Fibroblast of gingiva (primary cell): ENCODE measurements around the gene ZBTB38.

Experiments
- DNase-seq: peaks from one replicate; pipeline ENCODE4 v3.0.0-alpha.2; 2011; ENCODE audit warnings: low read depth

ZBTB38 gene

DNA sequence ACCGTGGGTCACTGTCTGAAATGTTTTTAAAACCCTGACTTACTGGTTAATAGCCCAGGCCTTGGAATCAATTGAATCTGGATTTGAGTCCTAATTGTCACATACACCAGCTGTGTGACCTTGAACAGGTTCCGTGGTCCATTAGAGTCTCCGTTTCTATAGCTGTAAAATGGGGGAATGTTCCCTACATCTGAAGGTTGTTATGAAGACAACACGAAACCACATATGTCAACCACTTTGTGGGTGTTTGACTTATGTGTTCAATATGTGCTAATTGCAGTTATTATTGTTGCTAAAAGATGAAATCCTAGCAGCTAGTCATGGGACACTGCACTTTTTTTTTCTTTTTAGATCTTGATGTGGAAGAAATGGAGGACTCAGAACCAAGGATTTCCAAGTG lies 35.3 kb downstream of the ZBTB38 start:
- no peak for DNase-seq

DNA sequence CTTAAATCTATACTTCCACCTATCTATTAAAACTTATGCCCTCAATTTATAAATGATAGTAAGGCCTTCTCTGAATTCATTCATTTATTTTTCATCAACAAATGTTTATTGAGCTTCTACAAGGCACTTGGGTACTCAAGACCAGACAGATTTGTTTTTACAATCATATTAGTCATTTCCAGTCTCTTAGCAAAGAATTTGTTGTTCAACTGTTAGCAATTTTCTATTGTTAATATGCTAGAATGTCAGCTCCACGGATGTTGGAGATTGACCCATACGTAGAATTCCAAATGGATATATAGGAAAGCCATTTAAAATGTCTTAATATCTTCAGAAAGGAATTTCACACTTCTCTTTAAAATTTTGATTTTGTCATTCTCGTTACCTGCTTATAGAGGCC lies 36.7 kb downstream of the ZBTB38 start:
- peak; percentile 55 for DNase-seq

DNA sequence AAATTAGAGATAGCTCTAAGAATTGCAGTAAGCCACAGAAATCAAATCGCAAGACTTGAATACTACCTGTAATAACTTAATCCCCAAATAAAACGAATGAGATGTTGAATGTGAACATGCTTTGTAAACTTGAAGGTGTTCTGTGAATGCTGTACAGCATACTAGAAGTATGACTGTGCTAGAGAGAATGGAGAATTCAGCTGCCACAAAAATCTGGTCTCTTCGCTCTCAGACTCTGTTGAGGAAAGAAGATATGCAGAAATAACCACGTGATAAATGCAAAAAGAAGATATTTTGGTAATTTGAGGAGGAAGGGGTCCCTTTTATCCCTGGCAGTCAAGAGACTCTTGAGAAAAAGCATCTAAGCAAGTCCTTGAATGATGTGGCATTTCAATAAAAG lies 37.3 kb downstream of the ZBTB38 start:
- DNase-seq, result no peak

DNA sequence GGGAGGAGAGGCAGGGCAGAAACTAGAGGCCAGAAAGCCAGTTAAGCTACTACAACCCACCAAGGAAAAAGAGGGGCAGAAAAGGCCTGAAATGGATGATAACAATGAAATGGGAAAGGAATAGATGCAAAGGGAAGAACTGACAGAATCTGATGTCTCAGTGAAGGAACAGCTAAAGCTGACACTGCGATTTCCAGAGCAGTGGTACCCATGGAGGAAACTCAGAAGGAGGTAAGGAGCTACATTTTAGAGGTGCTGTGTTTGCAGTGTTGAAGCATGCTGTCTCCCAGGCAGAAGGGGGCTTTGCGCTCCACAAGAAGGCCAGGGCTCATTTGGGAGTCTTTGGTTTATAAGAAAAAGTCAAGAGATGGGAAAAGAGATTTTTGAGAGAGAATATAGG lies 38.0 kb downstream of the ZBTB38 start:
- DNase-seq, result no peak

DNA sequence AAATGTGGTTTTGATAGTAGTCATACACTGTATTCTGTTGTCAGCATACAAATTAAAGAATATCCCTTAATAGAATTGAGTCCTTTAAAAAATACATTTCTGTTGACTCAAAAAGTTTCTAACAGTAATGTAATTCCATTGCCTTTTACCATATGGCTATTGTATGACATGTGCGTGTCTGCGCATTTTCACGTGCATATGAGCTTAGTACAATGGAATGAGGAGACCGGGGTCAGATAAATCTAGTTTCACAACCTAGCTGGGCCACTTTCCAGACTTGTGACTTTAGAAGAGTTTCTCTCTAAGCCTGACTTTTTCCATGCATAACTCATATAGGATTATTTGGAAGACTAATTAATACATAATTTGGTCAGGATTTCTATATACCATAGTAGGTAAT lies 38.7 kb downstream of the ZBTB38 start:
- DNase-seq, result peak; percentile 98

DNA sequence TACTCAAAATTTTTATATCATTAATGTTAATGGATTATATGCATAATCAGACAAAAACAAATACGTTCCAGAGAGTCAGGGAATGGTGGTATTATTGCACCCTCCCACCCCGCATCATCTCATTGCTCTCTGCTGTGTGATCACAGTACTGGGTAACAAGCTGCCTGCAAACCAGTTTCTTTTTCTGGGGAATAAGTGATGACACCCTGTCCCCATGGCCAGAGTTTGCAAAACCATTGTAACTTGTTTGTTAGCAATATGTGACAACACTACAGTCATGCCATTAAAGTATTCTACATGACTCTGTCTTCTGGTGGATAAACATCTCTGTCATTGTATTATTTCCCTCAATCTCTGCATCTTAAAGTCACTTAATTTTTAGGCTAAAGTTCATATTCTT lies 39.5 kb downstream of the ZBTB38 start:
- no peak for DNase-seq

DNA sequence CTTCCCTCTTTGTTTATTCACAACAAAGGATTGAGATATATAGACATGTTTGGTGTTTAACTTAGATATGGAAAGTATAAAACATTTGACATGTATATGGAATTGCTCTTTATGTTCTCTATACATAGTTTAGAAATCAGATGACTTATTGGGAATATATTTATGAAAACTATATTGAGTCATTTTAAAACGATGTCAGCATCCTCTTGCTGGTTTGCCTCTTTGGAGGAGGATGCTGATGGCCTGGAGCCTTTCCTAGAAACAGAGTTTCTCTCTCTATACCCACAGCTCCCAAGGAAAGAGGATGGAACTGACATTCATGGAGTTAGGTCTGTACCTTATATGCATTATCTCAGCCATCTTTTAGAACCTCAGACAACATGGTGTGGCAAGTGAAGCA lies 40.3 kb downstream of the ZBTB38 start:
- DNase-seq, result no peak

DNA sequence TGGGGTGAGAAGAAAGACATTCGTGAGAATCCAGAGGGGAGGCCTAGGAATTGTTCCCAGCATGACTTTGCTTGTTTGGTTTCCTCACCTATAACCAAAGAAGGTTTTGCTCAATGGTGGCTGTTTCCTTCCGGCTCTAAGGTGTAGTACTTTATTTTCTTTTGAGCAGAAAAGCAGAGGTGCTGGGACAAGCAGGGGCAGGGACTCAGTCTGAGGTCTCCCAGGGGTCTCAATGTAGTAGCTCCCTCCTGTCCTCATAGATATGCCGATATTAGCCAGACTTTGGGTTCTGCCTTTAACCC lies 41.6 kb downstream of the ZBTB38 start:
- DNase-seq, result no peak

DNA sequence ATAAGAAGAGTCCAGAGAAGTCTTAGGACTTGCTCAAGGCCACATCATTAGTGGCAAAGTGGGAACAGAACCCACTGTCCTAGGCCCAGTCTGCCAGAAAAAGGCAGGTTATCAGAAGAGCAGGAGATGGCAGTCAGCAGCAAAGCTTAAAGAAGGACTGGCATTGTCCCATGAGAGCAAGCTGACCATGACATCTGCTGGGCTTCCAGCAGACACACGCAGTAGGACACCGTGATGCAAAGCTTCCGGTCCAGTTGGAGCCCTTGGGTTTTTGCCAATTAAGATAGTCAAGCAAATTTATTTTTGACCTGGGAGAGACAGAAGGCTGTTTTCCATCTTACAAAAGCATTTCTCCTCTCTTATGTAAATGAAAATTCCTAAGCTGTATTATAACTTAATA lies 42.1 kb downstream of the ZBTB38 start:
- DNase-seq, result peak; percentile 68

DNA sequence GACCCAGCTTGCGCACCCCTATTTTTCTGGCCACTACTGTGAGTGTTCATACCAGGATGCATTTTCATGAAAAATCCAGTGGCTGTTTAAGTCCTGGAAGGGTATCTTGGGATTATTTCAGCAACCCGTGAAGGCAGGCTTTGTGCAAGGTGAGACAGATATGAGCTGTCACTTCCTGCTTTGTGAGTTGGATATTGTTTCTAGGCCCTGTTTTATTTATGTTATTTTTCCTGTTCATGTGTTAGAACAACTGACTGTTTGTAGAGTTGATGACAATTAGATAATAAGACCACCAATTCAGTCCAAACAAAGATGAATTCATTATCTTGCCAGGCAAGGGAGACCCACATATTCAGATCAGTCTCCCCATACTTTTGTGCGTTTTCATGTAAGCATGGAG lies 42.5 kb downstream of the ZBTB38 start:
- no peak for DNase-seq

DNA sequence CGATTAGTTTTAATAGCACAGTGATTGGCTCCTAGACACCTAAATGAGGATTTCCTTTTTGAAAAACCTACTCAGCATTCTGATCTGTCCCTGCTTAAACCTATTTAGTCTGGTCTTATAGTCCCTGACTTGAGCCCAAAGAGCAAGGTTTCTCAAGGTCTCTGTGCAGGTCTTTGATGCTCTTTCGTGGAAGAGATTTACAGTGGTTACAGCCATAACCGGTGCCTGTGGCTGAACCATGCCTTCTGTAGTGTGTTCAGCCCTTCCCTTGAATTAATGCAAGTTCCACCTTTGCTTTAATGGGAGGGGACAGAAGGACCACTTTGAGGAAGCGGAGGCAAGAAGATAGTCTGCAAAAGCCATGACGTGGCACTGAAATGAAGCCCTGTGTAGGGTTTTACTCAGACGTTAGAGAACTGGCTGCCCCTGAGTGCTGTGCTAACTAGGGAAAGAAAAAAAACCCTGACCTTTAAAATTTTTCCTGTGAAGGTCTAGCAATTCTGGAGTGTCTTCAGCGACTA lies 43.0 kb downstream of the ZBTB38 start:
- DNase-seq, result peak; percentile 48

DNA sequence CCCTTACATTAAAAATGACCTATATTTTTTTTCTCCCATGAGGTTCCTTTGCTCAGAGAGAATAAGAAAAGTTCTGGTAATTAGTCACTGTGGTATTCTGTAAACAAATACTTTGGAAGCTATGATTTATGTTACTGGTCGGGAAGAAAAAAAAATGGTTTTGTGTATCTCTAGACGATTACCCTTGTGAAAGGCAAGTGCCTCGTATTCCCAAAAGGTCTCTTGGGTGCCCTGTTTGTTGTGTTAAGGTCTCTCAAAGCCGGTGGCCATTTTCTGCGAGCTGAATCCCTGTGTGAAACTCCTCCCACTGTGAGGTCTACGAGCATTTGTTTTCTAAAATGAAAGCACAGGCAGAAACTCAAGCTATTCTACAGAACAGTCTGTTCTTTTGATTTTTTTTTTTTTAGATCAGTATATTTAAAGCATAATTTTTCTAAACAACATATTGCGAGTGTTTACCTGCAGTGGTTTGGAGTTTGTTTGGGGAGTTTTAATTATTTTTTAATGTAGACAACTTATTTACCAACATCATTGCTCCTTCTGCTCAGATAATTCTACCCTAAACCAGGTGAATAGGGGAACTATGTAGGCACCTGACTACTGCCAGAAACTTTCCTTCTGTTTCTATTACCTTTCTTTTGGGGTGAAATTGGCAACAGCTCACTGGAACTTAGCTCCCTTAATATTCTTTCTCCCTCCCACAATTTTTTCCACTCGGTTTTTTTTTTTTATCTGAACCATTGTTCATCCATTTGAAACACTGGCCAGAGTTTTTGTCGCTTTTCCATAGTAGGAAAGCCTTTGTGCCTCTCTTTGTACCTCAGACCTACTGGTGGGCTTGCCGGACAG lies 44.0 kb downstream of the ZBTB38 start:
- DNase-seq, result peak; percentile 97

DNA sequence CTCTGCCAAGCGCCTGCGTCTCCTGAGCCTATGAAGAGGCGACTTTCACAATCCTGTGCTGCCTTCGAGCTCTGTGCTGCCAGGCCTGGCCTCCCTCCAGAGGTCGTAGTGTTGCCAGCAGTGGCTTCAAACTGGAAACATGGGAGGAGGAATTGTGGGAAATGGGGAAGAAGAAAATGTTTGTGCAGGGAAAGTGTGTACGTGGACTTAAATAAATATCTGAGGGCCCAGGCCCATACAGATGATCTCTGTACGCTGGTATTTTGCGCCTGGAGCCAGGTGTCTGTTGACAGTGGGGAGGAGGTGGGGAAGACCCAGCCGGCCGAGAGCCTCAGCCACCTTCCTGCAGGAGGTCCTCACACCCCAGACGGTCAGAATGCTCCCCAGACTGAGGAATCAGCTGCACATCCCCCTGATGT lies 44.6 kb downstream of the ZBTB38 start:
- DNase-seq, result peak; percentile 95

DNA sequence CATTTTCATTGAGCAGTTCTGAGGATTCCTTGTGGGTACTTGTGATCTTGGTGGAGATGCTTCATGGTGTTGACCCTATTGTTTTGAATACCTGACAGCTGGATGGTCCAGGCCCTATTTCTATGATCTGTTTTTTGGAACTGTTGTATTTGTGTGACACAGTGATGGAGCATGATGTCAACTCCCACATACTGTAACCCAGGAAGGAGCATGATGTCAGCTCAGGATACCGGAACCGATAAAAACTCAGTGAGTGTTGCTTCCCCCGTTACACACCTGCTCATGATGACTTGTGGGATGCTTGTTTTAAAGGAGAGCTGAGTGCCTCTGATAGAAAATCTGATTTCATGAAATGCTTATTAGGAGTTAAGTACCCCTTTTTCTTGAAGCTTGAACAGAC lies 45.1 kb downstream of the ZBTB38 start:
- no peak for DNase-seq

DNA sequence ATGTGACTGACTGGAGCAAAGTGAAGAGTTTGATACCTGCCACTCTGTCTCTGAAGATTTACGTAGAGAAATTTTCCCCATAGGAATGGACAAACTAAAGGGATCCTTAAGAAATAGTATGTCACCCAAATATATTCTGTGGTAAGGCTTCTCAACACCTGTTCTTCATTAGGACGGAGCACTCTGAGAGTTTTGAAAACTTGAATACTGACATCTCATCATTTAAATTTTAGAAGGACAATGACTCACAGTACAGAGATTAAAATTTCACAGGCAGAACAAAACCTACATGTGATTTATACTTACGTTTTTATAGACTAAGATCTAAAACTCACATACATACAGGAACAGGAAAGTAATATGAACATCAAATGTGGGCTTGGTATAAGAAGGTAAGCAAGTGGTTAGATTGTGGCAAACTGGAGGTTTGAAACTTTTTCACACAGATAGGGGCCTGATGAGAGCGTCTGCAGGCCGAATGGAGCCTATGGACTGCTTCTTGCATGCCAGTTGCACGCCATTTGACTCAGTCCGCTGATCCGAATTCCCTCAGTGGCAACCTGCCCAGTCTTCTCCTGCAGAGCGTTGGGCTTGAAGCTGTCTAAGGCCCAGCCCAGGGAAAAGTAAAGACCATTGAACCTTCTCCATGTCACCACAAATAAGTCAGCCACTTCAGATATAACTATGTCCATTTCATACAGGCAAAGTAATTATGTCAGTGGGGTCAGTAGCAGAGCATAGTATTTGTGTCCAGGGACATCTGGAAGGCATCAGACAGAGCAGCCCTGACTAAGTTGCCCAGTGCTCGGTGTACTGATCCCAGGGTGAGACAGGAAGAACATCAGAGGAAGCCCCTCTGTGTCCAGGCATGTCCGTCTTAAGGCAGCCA lies 45.7 kb downstream of the ZBTB38 start:
- peak; percentile 60 for DNase-seq

DNA sequence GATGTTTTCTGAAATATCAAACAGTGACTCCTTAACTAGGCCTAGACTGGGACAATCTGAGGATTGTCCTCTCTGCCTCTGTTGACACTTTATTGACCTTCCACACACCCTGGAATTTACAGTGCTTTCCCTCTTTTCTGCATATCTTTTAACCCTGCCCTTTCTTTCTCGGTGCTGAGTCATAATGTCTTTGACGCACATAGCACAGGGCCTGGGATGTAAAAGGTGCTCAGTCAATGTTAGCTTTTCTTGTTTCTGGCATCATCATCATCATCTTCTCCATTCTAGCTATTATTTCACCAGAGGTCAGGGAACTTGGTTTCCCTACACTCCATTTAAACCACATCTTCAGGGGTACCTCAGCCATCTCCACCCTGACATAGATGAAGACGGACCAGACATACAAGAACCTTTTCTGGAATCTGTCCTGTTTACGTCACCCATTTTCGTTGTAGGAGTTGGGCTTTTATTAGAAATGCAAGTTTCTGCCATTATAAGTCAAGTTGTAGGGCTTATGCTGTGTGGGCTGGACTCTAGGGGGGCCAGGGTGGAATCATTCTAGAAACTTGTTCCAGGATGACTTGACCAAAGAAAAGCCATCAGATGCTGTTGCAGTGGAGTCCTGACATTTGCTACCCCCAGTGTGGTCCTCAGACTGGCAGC lies 46.6 kb downstream of the ZBTB38 start:
- no peak for DNase-seq

DNA sequence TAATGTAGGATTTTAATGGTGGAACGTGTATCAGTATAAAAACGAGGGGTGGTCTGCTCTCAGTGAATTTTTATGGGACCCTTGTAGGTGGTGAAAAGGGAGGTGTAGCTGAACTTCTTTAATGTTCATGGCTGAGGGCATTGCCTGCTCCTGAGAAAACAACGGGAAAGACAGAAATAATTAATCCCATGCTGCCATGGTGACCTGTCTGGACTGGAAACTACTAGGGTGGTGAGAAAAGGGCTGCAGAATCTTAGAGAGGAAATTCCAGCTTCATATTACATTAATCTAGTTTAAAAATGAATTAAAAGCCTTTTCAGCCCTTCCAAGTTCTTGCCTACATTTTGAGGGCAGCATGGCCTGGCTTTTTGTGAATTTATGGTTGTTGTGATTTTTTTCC lies 47.6 kb downstream of the ZBTB38 start:
- no peak for DNase-seq
